Measurements from ENCODE around the gene SUFU. TPM values are rescaled to one million over a fixed set of nuclear protein-coding genes. Genes with fewer than 3 reads are reported as not detected.
"Not testable (repeated sequence)": the region's sequence is repeated elsewhere in the genome, so short reads cannot be mapped to it uniquely, and the experiment has no call there.

SUFU gene
- total RNA-seq, 1 donor from 2014 or later, result 5.5 TPM

DNA sequence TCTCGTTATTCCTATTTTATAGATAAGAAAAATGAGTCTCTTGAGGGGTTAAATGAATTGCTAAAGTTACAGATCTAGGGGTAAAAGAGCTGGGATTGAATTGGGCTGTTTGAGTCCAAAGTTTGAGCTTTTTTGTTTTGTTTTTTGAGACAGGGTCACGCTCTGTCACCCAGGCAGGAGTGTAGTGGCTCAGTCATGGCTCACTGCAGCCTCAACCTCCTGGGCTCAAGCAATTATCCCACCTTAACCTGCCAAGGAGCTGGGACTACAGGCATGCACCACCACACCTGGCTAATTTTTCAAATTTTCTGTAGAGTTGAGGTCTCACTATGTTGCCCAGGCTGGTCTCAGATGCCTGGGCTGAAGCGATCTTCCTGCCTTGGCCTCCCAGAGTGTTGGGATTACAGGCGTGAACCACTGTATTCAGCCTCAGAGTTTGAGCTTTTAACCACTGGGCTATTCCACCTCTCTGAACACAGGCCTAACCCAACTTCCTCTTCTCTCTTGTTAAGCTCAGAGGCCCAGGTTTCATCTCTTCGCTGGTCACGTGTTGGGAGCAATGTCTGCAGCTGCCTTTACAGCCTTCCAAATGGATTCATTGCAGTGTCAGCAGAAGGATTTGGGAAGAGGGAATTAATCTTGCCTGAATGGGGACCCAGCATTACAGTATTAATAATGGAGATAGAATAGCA, 8.0 kb downstream of the SUFU start:
- DNase-seq (ENCODE audit: low spot score), result peak; percentile 63

DNA sequence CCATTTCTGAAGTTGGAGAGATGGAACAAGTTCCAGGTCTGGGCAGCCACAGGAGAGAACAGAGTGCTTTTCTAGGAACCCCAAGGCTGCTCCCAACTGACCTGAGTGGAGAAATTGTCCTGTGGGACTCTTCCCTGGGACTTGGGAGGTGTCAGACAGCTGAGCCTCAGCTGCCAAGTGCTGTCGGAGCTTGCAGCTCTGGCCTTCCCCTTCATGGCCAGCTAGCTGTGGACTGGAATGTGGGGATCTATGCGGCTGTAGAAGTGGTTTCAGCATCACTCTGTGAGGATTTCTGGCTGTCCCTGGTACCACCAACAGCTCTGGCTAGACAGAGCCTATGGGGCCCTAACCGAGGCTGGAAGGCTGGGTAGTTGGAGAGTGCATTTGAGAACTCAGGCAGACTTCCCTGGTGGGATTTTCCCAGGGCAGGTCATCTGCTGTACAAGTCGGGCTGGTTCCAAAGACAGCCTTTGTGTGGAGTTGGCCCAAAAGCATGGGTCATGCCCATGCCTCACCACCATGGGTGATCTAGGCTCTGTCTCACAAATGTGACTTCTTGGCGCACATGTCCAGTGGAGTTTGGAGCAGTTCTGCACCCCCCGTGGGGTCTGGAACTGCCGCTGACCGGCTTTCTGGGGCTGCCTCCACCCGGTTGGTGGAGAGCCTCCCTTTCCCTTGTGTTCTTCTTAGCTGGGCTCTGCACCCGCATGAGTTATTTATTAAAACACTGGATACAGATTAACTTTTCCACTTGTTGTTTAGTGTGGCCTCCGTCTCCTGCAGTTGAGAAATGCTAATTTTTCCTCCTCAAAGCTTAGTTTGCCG, 10.9 kb downstream of the SUFU start:
- DNase-seq (ENCODE audit: low spot score), result no peak

DNA sequence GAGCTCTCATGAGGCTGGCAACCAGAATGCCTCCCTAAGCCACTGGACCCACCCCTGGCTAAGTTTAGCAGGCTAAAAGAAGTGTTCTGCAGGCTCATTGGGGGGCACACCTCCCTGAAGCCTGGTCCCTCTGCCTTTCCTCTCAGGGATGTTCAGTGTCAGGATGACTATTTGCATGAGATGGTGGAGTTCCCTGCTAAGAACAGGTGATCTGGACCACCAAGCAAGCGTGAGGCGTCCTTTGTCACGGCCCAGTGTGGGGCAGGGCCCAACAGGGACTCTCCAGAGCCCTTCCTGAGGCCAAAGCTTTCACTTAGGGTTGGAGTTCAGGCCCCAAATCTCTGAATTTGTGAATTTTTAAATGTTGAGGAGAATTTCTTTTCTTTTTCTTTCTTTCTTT, 12.0 kb downstream of the SUFU start:
- DNase-seq (ENCODE audit: low spot score), result no peak

- peak; percentile 79 for DNase-seq (ENCODE audit: low spot score)
These were observed 13.8 kb downstream of the SUFU start for GRCh38 chr10:102517553-102517952.

DNA sequence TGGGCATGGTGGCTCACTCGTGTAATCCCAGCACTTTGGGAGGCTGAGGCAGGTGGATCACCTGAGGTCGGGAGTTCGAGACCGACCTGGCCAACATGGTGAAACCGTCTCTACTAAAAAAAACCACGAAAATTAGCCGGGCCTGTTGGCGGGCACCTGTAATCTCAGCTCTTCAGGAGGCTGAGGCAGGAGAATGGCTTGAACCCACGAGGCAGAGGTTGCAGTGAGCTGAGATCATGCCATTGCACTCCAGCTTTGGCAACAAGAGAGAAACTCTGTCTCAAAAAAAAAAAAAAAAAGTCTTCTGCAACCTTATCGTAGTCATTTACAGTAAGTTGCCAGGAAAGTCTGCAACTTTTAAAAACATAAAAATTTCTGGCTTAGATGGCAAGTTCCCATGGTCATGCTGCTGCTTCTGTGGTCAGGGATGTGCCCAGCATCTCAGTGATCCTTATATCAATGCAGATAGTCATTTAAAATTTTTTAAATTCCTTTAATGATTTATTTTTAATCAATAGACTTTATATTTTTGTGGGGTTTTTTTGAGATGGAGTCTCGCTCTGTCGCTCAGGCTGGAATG, 15.6 kb downstream of the SUFU start:
- no peak for DNase-seq (ENCODE audit: low spot score)

DNA sequence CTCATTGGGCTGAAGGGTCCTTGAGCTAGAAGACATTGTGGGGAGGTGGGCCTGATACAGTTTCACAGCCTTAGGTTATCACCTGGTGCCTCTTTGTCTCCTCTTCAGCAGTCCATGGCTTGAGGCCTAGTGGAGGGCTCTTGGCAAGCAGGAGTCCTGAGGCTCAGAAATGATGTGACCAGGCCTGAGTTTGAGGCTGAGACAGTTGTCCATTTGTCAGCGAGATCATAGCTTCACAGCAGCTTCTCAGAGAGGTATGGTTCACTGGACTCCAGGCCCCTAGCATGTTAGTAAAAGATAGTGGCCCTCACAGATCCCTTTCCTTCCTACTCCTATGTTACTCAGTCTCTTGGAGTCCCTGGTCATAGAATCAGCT, 19.1 kb downstream of the SUFU start:
- no peak for DNase-seq (ENCODE audit: low spot score)

GRCh38 chr10:102523250-102524029, 19.7 kb downstream of the SUFU start:
- no peak for DNase-seq (ENCODE audit: low spot score)

DNA sequence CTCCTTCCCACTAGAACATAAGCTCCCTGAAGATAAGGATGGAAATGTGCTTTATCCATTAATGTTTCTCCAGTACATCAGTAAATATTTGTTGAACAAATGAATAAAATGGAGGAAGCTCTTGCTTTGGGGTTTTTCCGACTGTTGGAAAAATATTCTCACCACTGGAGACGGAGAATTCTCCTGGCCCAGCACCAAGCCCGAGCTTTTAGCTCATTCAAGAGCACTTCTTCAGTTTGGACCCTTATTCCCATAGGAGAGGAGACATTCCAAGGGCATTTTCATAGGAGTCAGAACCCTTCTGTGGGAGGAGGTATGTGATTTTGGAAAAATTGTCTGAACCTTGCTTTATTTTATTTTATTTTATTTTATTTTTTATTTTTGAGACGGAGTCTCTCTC, 21.0 kb downstream of the SUFU start:
- no peak for DNase-seq (ENCODE audit: low spot score)

DNA sequence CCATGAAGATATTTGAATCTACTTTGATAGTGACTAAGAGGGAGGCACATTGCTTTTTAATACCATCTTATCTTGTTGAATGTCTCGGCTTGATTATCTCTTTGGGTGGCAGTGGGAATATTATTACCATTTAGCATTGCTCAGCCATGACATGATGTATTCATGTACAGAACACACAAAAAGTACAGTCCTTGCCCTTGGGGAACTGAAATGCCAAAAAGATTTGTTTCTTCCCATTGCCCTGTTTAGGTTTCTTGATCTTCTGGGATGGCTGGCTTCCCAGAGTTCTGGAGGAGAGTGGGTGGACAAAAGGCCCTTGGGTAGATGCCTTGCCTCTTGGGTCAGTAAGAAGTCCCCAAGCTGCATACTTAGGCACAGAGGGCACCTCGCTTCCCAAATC, 23.8 kb downstream of the SUFU start:
- DNase-seq (ENCODE audit: low spot score), result peak; percentile 59

DNA sequence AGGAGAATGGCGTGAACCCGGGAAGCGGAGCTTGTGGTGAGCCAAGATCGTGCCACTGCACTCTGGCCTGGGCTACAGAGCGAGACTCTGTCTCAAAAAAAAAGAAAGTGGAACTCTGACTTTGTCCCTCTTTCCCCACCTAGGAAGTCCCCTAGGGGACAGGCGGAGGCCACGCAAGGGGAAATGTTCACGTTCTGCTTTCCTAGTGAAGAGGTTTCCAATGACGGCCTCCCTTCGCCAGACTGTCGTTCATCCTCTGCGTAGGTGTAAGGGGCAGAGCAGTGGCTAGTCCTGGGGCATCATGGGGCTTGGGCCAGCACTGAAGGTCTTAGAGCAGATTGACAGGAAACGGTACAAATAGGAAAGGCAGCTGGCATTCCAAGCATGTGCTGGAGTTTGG, 30.6 kb downstream of the SUFU start:
- DNase-seq (ENCODE audit: low spot score), result no peak

- not testable (repeated sequence) for DNase-seq (ENCODE audit: low spot score)
These were observed 31.2 kb downstream of the SUFU start for GRCh38 chr10:102534966-102535365.

DNA sequence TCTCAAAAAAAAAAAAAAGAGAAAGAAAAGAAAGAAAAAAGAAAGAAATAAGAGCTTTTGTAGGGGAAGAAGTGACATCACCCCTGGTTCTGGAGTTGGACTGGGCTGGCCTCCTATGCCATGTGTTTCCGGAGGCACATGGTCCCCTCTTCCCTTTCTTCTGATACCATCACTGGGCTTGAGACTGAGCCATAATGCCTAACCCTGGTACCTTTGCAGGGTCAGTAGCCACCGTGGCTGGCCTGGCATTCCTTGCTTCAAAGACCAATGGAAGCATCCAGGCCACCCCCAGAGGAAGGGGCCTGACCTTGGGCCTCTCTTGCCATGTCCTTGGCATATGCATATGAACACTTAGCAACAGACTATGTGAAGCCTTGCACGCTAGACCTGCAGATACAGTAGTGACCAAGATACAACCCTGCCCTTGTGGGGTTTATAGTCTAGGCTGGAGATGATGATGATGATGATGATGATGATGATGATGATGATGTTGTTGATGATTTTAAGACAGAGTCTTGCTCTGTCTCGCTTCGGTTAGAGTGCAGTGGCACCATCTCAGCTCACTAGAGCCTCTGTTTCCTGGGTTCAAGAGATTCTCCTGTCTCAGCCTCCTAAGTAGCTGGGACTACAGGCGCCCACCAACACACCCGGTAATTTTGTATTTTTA, 31.8 kb downstream of the SUFU start:
- DNase-seq (ENCODE audit: low spot score), result no peak

- DNase-seq (ENCODE audit: low spot score), result no peak
These were observed 33.6 kb downstream of the SUFU start for GRCh38 chr10:102537367-102537766.

- DNase-seq (ENCODE audit: low spot score), result no peak
These were observed 34.2 kb downstream of the SUFU start for GRCh38 chr10:102537948-102538347.

- DNase-seq (ENCODE audit: low spot score), result no peak
These were observed 35.0 kb downstream of the SUFU start for GRCh38 chr10:102538811-102539210.

GRCh38 chr10:102540023-102540422, 36.3 kb downstream of the SUFU start:
- DNase-seq (ENCODE audit: low spot score), result no peak

GRCh38 chr10:102542800-102543418, 39.1 kb downstream of the SUFU start:
- DNase-seq (ENCODE audit: low spot score), result no peak

GRCh38 chr10:102545265-102545871, 41.6 kb downstream of the SUFU start:
- DNase-seq (ENCODE audit: low spot score), result no peak

- no peak for DNase-seq (ENCODE audit: low spot score)
These were observed 42.2 kb downstream of the SUFU start for GRCh38 chr10:102545997-102546396.

DNA sequence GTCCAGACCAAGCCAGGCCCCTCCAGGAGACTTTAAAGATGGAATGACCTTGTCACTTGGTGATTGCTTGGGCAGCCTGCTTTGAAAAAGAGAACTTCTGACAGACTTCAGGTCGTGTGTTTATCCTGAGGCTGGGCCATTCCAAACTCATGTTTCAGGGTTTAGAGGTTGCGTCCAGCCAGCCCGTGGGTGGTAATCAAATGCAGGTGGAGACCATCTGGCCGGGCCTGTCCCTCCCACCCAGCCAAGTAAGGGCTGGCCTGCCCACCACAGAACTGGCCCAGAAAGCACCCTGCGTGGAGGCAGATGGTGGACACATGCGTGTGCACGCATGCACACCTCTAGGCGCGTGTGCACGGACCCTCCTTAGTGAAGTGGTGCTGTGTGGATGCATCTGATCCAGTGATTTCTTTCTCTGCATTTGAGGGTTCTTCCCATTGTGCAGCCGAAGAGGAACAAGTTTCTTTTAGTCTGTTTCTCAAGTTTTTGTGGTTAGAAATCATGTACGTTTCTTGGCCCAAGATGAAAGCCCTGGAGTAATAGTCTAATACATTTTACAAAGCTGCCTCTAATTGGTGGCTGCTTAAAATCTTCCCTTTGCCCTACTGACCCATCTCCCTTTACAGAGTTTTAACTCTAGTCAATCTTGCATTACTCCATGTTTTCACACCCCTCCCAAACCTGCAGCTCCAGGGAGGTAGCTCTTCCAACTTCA, 43.0 kb downstream of the SUFU start:
- peak; percentile 17 for DNase-seq (ENCODE audit: low spot score)

All from umbilical cord (tissue), 2 donors.